HEK293 (cell line): Measurements from ENCODE around the gene PODXL2.

ENCODE experiments used
- CTCF ChIA-PET: fragments of 350-600 bp; formaldehyde crosslinking; extraction: SDS; loops from one replicate; lab custom pipeline; 2021; ENCODE audit warnings: antibody characterized with exemption; lab: Yijun Ruan, JAX
- POLR2A ChIA-PET: fragments of 300-600 bp; formaldehyde crosslinking; extraction: SDS; loops from one replicate; lab custom pipeline; 2020; ENCODE audit warnings: antibody characterized with exemption, inconsistent platforms; lab: Yijun Ruan, JAX
- H3K27ac ChIP-seq: fragments of 200-500 bp; sonication (Bioruptor generic); 2 replicates; pipeline ENCODE4 v1.5.1; 2014; ENCODE audit warnings: low read depth, low read length, control low read depth, inconsistent platforms; ENCODE audit errors: extremely low read depth
- H3K36me3 ChIP-seq, 2 experiments: fragments of 200-500 bp in 1 of 2; sonication (Bioruptor generic) in 1 of 2; 1 replicate in 1 of 2; 2 replicates in 1 of 2; pipeline ENCODE4 v1.5.1; 2014 to 2017; ENCODE audit warnings: inconsistent platforms in 2 of 2, low read length in 2 of 2; ENCODE audit not compliant: control insufficient read depth in 2 of 2, insufficient read depth in 1 of 2
- H3K4me1 ChIP-seq: fragments of 200-500 bp; sonication (Bioruptor generic); 2 replicates; pipeline ENCODE4 v1.5.1; 2014; ENCODE audit warnings: mild to moderate bottlenecking, low read length, inconsistent platforms; ENCODE audit not compliant: control insufficient read depth, insufficient read depth
- H3K4me3 ChIP-seq: 2 replicates; pipeline ENCODE4 v1.5.1; 2011; ENCODE audit warnings: low read depth, mild to moderate bottlenecking, control low read depth, low read length, moderate library complexity
- H3K9me3 ChIP-seq: fragments of 200-500 bp; sonication (Bioruptor generic); 2 replicates; pipeline ENCODE4 v1.5.1; 2014; ENCODE audit warnings: low read depth, low read length, inconsistent platforms; ENCODE audit not compliant: control insufficient read depth, insufficient read depth
- FEZF1 ChIP-seq: fragments of 450-650 bp; formaldehyde crosslinking; IDR thresholded peaks from 2 replicates; pipeline ENCODE4 v1.5.1; 2016; ENCODE audit warnings: missing biosample characterization, missing genetic modification characterization
- GLIS1 ChIP-seq: fragments of 450-650 bp; formaldehyde crosslinking; IDR thresholded peaks from 2 replicates; pipeline ENCODE4 v1.5.1; 2016; ENCODE audit warnings: missing biosample characterization, missing genetic modification characterization
- GLIS2 ChIP-seq: fragments of 450-650 bp; formaldehyde crosslinking; IDR thresholded peaks from 2 replicates; pipeline ENCODE4 v1.5.1; 2016; ENCODE audit warnings: missing biosample characterization, missing genetic modification characterization
- OSR2 ChIP-seq: fragments of 450-650 bp; formaldehyde crosslinking; IDR thresholded peaks from 2 replicates; pipeline ENCODE4 v1.5.1; 2016; ENCODE audit warnings: missing biosample characterization, missing genetic modification characterization
- OVOL3 ChIP-seq: fragments of 450-650 bp; formaldehyde crosslinking; IDR thresholded peaks from 2 replicates; pipeline ENCODE4 v1.5.1; 2016; ENCODE audit warnings: missing biosample characterization, missing genetic modification characterization
- PRDM10 ChIP-seq: fragments of 450-650 bp; formaldehyde crosslinking; IDR thresholded peaks from 2 replicates; pipeline ENCODE4 v1.5.1; 2016; ENCODE audit warnings: missing biosample characterization, missing genetic modification characterization
- REPIN1 ChIP-seq: fragments of 450-650 bp; formaldehyde crosslinking; IDR thresholded peaks from 2 replicates; pipeline ENCODE4 v1.5.1; 2017; ENCODE audit warnings: missing biosample characterization, missing genetic modification characterization, low read depth
- SP3 ChIP-seq: fragments of 450-650 bp; formaldehyde crosslinking; IDR thresholded peaks from 2 replicates; pipeline ENCODE4 v1.5.1; 2016; ENCODE audit warnings: missing biosample characterization, missing genetic modification characterization
- TRIM28 ChIP-seq: IDR thresholded peaks from 2 replicates; pipeline ENCODE4 v1.6.1; 2011; ENCODE audit warnings: low read length, control low read depth, borderline replicate concordance
- ZBTB20 ChIP-seq: fragments of 450-650 bp; formaldehyde crosslinking; IDR thresholded peaks from 2 replicates; pipeline ENCODE4 v1.5.1; 2016; ENCODE audit warnings: missing biosample characterization, missing genetic modification characterization
- ZBTB48 ChIP-seq: fragments of 450-650 bp; formaldehyde crosslinking; IDR thresholded peaks from 2 replicates; pipeline ENCODE4 v1.5.1; 2016; ENCODE audit warnings: missing biosample characterization, missing genetic modification characterization
- ZIC2 ChIP-seq: fragments of 450-650 bp; formaldehyde crosslinking; IDR thresholded peaks from 2 replicates; pipeline ENCODE4 v1.5.1; 2016; ENCODE audit warnings: missing biosample characterization, missing genetic modification characterization
- ZNF138 ChIP-seq: fragments of 450-650 bp; formaldehyde crosslinking; IDR thresholded peaks from 2 replicates; pipeline ENCODE4 v1.5.1; 2016; ENCODE audit warnings: missing biosample characterization, missing genetic modification characterization, borderline replicate concordance
- ZNF169 ChIP-seq: fragments of 450-650 bp; formaldehyde crosslinking; IDR thresholded peaks from 2 replicates; pipeline ENCODE4 v1.5.1; 2016; ENCODE audit warnings: missing biosample characterization, missing genetic modification characterization
- ZNF175 ChIP-seq: fragments of 450-650 bp; formaldehyde crosslinking; IDR thresholded peaks from 2 replicates; pipeline ENCODE4 v1.5.1; 2016; ENCODE audit warnings: missing biosample characterization, missing genetic modification characterization
- ZNF202 ChIP-seq: fragments of 450-650 bp; formaldehyde crosslinking; IDR thresholded peaks from 2 replicates; pipeline ENCODE4 v1.5.1; 2016; ENCODE audit warnings: missing biosample characterization, missing genetic modification characterization, borderline replicate concordance
- ZNF223 ChIP-seq: fragments of 450-650 bp; formaldehyde crosslinking; IDR thresholded peaks from 2 replicates; pipeline ENCODE4 v1.5.1; 2016; ENCODE audit warnings: missing biosample characterization, missing genetic modification characterization
- ZNF311 ChIP-seq: fragments of 450-650 bp; formaldehyde crosslinking; IDR thresholded peaks from 2 replicates; pipeline ENCODE4 v1.5.1; 2017; ENCODE audit warnings: missing biosample characterization, missing genetic modification characterization, borderline replicate concordance
- ZNF488 ChIP-seq: fragments of 450-650 bp; formaldehyde crosslinking; IDR thresholded peaks from 2 replicates; pipeline ENCODE4 v1.5.1; 2016; ENCODE audit warnings: missing biosample characterization, missing genetic modification characterization
- ZNF501 ChIP-seq: fragments of 450-650 bp; formaldehyde crosslinking; IDR thresholded peaks from 2 replicates; pipeline ENCODE4 v1.5.1; 2016; ENCODE audit warnings: missing biosample characterization, missing genetic modification characterization
- ZNF561 ChIP-seq: fragments of 450-650 bp; IDR thresholded peaks from 2 replicates; pipeline ENCODE4 v1.5.1; 2018; ENCODE audit warnings: missing biosample characterization, missing genetic modification characterization, borderline replicate concordance
- ZNF776 ChIP-seq: fragments of 450-650 bp; formaldehyde crosslinking; IDR thresholded peaks from 2 replicates; pipeline ENCODE4 v1.5.0; 2017; ENCODE audit warnings: missing biosample characterization, missing genetic modification characterization, borderline replicate concordance
- ZNF837 ChIP-seq: fragments of 450-650 bp; formaldehyde crosslinking; IDR thresholded peaks from 2 replicates; pipeline ENCODE4 v1.5.1; 2016; ENCODE audit warnings: missing biosample characterization, missing genetic modification characterization
- TF ChIP-seq, protein P1 (sequence below): fragments of 450-650 bp; formaldehyde crosslinking; IDR thresholded peaks from 2 replicates; pipeline ENCODE4 v1.5.1; 2016; ENCODE audit warnings: missing biosample characterization, missing genetic modification characterization
- TF ChIP-seq, protein P2 (sequence below): fragments of 450-650 bp; formaldehyde crosslinking; IDR thresholded peaks from 2 replicates; pipeline ENCODE4 v1.5.0; 2017; ENCODE audit warnings: missing biosample characterization, missing genetic modification characterization, borderline replicate concordance

Gene PODXL2

DNA sequence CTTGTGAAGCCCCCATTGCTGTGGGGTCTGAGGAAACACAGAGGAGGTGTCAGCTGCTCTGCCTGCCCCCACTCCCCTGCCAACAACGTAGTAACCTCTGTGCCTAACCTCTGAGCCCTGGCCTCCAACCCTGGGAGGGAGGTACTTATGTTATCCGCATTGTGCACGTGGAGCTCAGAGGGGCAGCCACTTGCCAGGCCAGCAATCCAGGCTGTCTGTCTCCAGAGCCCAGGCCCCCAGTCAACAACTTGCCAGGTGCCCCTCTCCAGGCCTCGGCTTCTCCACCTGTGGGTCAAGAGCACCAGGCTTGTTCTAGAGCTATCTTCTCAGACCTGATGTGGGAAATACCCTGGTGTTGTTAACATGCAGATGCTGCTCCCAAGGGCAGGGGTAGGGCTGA lies 41.1 kb upstream of the PODXL2 start:
- Histone ChIP-seq H3K4me3 (no peak overlapping the region), H3K4me1 (0 out of 2 replicates have a peak, but pooled peaks cover 5% of the 10 kb centered on the region), H3K27ac (no peak overlapping the region), H3K9me3 (no peaks in the 10 kb centered on the region), H3K36me3 (peaks cover 0 to 14% of the 10 kb centered on the region in 2 experiments; a peak in 1 of 3 replicates)
- TF ChIP-seq ZNF311: no peak
- TF ChIP-seq ZBTB48 (tag by site-specific recombination): no peak
- TF ChIP-seq ZNF169 (tag by site-specific recombination): no peak
- no peak for TF ChIP-seq ZNF488 (tag by site-specific recombination)
- TF ChIP-seq, protein P1, sequence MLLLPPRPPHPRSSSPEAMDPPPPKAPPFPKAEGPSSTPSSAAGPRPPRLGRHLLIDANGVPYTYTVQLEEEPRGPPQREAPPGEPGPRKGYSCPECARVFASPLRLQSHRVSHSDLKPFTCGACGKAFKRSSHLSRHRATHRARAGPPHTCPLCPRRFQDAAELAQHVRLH (tag by site-specific recombination): no peak
- TF ChIP-seq FEZF1 (tag by site-specific recombination): no peak
- TF ChIP-seq ZNF776 (tag by site-specific recombination): no peak
- no peak for TF ChIP-seq ZNF138
- no peak for TF ChIP-seq ZNF501
- no peak for TF ChIP-seq ZNF561
- TF ChIP-seq ZNF202 (tag by site-specific recombination): no peak
- no peak for TF ChIP-seq ZNF223 (tag by site-specific recombination)
- TF ChIP-seq GLIS2 (tag by site-specific recombination): no peak
- TF ChIP-seq REPIN1 (tag by site-specific recombination): no peak
- TF ChIP-seq OVOL3 (tag by site-specific recombination): no peak
- no peak for TF ChIP-seq ZNF837 (tag by site-specific recombination)
- no peak for TF ChIP-seq ZNF175 (tag by site-specific recombination)
- ChIA-PET POLR2A (interaction anchor here (0.6 to 1.3 kb wide), 2 partner anchors 9 to 14 kb away, joined by 3 to 6 read pairs; no protein-coding TSS in a partner anchor), CTCF (interaction anchor here (0.7 to 2.7 kb wide), 2 partner anchors 13 to 466 kb away, joined by 3 to 12 read pairs; no protein-coding TSS in a partner anchor)

GRCh38 chr3:127588806-127589577 lies 40.0 kb upstream of the PODXL2 start:
- Histone ChIP-seq H3K4me1 (0 out of 2 replicates have a peak, but pooled peaks cover 5% of the 10 kb centered on the region), H3K9me3 (no peaks in the 10 kb centered on the region), H3K36me3 (peaks cover 0 to 14% of the 10 kb centered on the region in 2 experiments; a peak in 1 of 3 replicates), H3K4me3 (peak overlapping the region; percentile 82), H3K27ac (no peak overlapping the region; the same call in 1 of the 2 replicates)
- ChIA-PET POLR2A (interaction anchor here (1.0 to 1.5 kb wide), 3 partner anchors 9 to 14 kb away, joined by 3 to 8 read pairs (median 4); partner anchors contain the start of gene MCM2), CTCF (interaction anchor here (0.6 to 0.9 kb wide), 2 partner anchors 14 to 243 kb away, joined by 3 to 5 read pairs; no protein-coding TSS in a partner anchor)
- peak; percentile 93 for TF ChIP-seq ZBTB48 (tag by site-specific recombination)
- 0 out of 2 replicates have a peak, but pooled peaks have one; percentile 35 for TF ChIP-seq GLIS2 (tag by site-specific recombination)
- TF ChIP-seq, protein P2, sequence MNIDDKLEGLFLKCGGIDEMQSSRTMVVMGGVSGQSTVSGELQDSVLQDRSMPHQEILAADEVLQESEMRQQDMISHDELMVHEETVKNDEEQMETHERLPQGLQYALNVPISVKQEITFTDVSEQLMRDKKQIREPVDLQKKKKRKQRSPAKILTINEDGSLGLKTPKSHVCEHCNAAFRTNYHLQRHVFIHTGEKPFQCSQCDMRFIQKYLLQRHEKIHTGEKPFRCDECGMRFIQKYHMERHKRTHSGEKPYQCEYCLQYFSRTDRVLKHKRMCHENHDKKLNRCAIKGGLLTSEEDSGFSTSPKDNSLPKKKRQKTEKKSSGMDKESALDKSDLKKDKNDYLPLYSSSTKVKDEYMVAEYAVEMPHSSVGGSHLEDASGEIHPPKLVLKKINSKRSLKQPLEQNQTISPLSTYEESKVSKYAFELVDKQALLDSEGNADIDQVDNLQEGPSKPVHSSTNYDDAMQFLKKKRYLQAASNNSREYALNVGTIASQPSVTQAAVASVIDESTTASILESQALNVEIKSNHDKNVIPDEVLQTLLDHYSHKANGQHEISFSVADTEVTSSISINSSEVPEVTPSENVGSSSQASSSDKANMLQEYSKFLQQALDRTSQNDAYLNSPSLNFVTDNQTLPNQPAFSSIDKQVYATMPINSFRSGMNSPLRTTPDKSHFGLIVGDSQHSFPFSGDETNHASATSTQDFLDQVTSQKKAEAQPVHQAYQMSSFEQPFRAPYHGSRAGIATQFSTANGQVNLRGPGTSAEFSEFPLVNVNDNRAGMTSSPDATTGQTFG (tag by site-specific recombination): no peak
- TF ChIP-seq ZIC2 (tag by site-specific recombination): peak; percentile 32; the same call in 1 of the 2 replicates
- peak; percentile 95 for TF ChIP-seq PRDM10
- TF ChIP-seq SP3 (tag by site-specific recombination): peak; percentile 9; the same call in 1 of the 2 replicates
- TF ChIP-seq GLIS1 (tag by site-specific recombination): peak; percentile 60
- peak; percentile 17; the same call in 1 of the 2 replicates for TF ChIP-seq OSR2
- no peak for TF ChIP-seq TRIM28
- peak; percentile 36; the same call in 1 of the 2 replicates for TF ChIP-seq ZBTB20
